ENCODE data around the gene DLEC1.
A peak's percentile ranks its signal among the peaks of the same experiment; 100 is the strongest.

DLEC1 gene

DNA sequence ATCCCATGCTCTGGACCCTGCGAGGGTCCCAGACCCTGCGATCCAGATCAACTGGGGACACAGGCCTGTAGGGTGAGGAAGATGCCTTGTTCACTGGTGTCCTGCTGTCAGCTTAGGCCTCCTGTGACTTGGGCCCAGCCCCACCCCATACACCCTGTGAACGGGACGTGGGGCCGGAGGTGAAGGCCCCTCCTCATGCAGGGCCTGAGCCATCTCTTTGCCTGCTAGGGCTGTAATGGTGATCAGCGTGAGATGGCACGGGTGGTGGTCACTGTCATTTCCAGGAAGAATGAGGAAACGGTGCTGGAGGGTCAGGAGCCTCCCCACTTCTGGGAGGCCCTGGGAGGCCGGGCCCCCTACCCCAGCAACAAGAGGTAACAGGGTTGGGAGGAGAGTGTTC lies 36.1 kb upstream of the DLEC1 start:
- DNase-seq, result no peak

GRCh38 chr3:38003371-38003816 lies 35.6 kb upstream of the DLEC1 start:
- DNase-seq, result no peak

- no peak for DNase-seq
Measured at GRCh38 chr3:38003817-38004414, 35.1 kb upstream of the DLEC1 start.

DNA sequence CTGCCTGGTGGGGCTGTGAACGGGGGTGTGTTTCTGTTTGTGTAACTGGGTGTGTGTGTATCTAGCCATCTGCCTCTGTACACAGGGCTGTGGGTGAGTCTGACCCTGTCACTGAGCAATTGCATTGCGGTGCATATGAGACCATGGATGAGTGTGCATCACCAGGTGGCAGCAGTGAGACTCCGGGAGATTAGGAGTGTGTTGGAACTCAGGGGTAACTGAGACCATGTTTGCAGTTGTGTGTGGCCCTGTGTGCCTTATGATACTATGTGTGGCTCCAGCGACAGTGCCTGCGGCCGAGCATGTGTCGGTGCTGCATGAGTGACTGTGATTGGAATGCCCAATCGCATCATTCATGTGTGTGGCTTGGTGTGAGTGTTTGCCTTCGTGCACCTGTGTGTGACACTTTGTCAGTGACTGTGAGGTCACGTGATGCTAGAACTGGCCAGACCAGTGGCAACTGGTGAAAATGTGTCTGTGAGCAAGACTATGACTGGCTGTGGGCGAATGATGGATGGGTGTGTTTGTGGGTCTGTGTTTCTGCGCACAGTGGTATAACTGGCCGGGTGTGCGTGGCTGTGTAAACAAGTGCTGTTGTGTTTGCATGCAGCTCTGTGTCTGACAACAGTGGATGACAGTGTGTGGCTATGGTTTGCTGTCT lies 34.5 kb upstream of the DLEC1 start:
- DNase-seq, result peak; percentile 61

DNA sequence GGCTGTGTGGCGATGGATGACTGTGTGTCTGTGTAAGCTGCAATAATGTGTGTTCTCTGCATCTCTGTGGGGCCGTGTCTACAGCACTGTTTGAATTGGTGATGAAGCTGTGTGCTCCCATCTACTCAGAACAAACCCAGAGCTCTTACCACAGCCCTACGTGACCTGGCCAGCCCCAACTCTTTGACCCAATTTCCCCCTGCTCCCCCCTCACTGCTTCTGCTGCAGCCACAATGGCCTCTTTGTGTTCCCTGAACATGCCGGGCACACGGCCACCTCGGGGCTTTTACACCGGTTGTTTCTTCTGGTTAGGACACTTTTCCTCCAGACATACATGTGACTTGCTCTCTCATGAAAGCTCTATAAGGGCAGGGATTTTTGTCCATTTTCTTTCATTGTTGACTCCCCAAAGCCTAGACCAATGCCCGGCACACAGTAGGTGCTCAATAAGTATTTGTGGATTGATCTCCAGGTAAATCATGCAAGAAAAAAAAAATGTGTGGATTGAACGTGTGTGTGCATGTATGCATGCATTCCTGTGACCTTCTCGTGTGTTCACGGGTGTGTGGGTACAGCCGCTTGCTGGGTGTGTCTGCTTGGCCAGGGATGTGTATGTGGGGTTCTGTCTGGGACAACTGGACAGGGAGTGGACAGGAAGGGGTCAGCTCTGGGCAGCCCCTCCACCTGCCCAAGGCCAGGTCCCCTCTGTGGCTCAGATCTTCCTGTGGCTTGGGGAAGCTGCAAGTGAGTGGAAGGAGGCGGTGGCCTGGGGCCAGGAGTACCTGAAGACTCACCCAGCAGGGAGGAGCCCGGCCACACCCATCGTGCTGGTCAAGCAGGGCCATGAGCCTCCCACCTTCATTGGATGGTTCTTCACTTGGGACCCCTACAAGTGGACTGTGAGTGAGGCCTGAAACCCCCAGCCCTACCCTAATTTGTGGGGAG lies 33.7 kb upstream of the DLEC1 start:
- DNase-seq, result no peak

DNA sequence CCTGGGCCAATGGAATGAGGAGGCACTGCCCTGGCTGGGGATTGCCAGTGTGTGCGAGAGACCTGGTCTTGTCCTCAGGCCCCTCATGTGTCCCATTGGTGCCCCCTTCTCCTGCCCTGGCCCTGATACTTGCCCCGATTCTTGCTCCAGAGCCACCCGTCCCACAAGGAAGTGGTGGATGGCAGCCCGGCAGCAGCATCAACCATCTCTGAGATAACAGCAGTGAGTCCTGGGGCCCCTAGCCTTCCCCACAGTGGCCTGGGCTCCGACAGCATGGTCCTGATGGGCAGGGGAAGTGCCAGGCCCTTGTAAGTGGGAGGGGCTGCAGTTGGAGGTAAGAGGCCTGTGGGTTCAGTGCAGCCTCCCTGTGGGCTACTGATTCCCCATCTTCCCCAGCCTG lies 33.0 kb upstream of the DLEC1 start:
- no peak for DNase-seq

- no peak for DNase-seq
Measured at GRCh38 chr3:38006445-38006995, 32.5 kb upstream of the DLEC1 start.

DNA sequence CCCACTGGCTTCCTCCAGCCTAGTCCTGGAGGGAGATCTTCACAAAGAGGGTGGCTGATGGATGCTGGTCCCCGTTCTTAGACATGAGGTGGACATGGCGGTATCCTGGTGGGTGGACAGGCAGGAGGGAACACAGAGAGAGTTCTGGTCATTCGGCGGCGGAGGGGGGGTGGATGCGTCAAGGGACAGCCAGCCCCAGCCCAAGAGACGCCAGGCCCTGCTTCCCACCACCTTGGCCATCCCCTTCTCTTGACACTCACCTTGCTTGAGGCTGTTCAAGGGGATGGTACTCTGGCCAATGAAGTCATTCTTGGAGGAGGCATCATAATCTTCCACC lies 31.3 kb upstream of the DLEC1 start:
- DNase-seq, result no peak

GRCh38 chr3:38008191-38008701 lies 30.8 kb upstream of the DLEC1 start:
- no peak for DNase-seq

GRCh38 chr3:38008971-38009580 lies 29.9 kb upstream of the DLEC1 start:
- DNase-seq, result no peak

DNA sequence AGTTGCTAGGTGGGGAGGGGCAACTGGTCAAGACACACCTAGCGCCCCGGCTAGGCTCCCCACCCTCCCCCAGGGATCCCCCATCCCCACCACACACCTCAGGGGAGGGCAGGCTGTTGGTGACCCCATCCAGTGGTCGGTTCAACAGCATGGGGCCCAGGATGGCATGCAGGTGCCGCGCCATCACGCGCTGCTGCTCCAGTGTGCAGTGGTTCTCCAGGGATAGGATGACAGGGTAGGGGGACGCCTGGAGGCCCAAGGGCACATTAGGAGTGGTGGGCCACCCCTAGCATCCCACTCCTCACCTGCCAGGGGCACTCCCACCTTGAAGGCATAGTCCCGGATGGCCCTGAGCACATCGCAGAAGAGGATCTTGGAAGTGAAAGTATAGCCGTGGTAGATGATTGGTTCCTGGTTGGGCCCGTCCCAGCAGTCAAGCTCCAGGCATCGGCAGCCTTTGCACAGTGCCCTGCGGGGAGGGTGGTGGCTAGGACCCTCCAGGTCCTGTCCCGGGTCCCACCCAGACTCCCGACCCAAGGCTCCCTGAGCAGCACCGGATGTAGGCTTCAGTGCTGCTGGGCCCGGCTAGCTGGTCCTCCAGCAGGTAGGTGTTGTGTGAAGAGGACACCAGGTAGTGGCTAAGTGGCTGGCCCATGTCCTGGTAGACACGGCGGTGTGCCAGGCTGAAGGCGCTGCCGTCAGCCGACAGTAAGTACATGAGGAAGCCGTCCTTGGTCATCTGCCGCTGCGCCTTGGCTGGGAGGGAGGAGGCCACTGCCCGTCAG lies 29.0 kb upstream of the DLEC1 start:
- no peak for DNase-seq

DNA sequence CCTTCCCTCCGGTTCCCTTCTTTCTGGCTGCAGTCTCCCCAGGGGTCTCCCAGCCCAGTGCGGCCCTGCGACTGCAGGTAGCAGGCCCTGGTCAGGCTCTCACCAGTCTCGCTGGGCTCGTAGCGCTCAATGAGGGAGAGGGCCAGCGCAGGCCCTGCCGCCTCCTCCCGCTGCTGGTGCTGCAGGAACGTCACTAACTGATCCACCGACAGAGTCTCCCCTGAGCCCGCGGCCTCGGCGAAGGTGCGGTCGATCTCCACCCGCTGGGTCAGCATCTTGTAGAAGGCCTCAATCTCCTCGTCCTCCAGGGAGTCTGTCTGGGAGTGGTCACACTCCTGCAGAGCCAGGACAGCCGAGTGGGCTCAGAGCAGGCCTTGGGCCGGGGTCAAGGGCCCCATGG lies 27.9 kb upstream of the DLEC1 start:
- DNase-seq, result no peak

GRCh38 chr3:38015485-38015884 lies 23.5 kb upstream of the DLEC1 start:
- no peak for DNase-seq

GRCh38 chr3:38015984-38016383 lies 23.0 kb upstream of the DLEC1 start:
- DNase-seq, result no peak

DNA sequence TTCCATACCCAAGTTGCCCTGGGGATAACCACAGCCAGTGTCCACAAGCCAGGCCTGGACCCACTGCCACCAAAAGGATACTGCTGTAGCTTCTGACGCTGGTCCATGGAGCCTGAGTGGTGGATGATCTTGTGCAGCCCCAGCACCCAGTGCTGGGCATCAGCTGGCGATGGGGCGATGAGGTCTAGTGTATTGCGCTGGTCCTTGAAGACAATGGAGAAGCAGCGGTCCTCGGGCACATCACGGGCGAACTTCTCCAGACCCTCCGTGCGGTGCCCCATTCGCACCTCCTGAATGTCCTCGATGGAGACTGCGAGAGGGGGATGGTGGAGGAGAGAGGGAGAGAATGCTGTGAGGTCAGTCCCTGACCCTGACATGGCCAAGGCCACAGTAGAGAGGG lies 22.6 kb upstream of the DLEC1 start:
- no peak for DNase-seq

DNA sequence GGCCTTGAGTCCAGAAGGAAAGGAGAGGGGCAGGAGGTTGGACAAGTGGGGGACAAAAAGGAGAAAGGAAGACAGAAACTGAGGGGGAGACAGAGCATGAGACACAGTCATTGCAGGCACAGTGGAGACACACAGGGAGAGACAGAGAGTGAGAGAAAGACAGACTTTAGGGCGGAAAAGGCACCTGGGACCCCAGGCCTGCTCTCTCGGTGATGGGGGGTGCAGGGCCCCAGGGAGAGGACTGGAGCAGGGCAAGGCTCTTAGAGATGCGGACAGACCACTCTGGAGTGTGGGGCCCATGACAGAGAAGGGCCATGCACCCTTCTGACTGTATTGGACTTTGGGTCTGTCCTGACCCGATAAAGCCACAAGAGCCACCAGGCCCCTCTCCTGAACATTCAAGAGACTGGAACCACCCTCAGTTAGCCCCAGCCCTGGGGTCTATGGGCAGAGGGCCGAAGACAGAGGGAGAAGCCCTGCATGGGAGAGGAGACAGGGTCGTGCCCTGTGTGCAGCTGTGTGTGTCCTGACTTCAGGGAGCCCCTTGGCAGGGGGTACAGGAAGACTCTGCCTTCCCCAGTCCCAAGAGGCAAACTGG lies 22.1 kb upstream of the DLEC1 start:
- DNase-seq, result no peak

DNA sequence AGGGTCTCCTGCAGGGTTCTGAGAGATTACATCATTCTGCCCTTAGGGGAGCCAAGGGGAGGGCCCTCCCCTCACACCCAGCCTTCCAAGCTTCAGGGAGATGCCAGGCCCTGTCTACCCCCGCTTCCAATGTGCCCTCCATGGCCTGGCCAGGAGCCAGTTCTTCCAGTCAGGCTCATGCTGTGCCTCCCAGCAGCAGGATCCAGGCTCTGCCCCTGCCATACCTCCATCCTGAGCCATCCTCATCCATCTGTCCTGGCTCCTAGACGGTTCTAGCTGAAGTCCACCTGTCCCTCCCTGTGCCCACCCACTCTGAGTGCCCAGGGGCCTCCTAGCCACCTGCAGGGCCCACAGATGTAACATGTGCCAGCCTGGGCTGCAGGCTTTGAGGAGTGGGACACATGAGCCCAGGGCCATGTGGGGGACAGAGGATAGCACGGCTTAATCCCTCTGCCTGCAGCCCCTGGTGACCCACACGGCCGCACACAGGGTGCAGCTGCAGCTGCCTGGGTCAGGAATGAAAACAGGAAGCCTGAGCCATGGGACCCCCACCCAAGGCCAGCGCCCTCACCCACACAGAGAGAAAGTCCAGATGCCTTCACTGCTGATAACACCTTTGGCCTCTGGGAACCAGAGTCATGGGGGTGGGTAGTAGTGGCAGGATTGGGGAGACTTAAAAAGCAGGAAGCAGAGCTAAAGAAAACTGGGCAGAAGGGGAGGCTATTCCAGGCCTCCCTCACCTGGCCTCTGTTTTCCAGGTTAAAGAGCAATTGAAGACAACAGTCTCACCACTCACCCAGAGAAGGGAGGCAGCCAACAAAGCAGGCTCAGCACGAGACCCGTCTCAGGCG lies 21.3 kb upstream of the DLEC1 start:
- no peak for DNase-seq

DNA sequence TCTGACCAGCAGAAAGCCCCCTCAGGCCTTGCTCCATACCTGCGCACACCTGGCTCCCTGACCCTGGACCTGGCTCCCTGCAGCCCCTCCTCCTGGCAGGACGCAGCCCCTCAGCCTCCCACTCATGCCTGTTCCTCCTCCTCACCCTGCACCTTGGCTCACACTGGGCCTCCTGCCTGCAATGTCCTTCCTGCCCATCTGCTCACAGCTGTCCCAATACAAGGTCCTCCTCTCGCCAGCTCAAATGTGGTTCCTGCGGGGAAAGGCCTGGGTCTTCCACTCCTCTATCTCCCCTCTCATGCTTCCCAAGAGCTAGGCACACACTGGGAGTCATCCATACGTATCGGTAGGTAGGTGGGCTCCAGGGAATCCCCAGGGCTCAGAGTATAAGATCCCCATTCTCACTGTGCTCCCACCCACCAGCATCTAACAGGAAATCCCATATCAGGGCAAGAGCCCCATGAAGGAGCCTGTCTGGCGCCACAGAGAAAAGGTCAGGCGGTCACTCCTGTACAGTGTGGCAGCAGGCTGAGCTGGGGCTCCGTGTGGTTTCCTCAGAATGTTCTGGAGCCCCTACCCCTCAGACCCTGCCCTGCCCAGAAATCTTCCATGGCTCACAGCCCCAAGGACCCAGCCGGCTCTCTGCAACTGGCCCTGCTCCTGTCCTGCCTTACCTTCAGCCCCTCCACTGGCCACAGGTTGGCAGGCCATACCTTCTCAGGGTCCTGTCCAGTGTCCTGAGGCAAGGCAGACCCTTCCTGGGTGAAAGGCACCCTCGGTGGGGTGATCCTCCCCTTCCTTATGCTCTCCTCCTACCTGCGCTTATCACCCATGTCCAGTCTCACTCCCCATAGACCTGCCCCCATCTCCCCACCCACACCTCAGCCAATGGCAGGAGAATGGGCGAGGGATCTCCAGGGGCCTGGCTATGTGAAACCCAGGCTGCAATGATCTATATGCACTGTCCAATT lies 20.4 kb upstream of the DLEC1 start:
- DNase-seq, result no peak

DNA sequence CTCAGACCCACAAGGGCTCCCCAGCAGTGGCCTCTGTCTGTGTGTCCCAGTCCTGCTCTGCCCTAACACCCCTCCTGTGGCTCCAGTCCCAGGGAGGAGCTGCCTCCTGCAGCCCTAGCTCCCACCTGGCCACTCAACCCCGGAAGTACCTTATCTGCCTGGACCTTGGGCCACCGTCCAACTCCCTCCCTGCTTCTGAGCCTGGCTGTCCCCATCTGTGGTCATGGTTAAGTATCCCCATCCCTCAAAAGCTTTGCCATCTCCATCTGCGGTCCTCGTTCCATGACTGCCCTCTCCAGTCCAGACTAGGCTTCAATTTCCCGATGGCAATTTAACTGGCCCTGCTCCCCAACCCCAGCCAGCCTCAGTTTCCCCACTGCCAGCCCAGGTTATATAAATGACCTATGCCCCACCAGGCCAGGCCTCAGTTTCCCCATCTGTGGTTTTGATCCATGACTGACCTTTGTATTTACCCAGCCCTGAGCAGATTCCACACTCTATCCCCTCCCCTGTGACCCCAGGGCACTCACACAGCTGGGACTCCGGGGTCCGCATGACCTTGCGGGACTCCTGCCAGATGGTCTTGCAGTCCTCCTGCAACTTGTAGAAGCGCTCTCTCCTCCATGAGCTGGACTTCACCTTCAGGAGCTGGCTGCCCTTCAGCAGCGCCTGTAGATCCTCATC lies 19.2 kb upstream of the DLEC1 start:
- no peak for DNase-seq

Measured in NCI-H748 treated with DMSO at 0.1 percent for 48 hours (cell line).